Neuronal stem cell (in vitro differentiated cells): ENCODE measurements around the gene UTF1.

Source experiments
- DNase-seq: peaks from one replicate; pipeline ENCODE4 v3.0.0-alpha.2; 2013; ENCODE audit warnings: low spot score
- H2AFZ ChIP-seq: one replicate; pipeline ENCODE4 v1.6.1; 2013; ENCODE audit warnings: mild to moderate bottlenecking, low read length, inconsistent platforms
- H2AK5ac ChIP-seq: 2 replicates; pipeline ENCODE4 v1.6.1; 2013; ENCODE audit warnings: low read depth, mild to moderate bottlenecking, inconsistent platforms, low read length, moderate library complexity, mixed read lengths
- H2BK120ac ChIP-seq: 2 replicates; pipeline ENCODE4 v1.6.1; 2013; ENCODE audit warnings: low read depth, mild to moderate bottlenecking, inconsistent platforms, low read length, moderate library complexity, mixed read lengths
- H2BK12ac ChIP-seq: one replicate; pipeline ENCODE4 v1.6.1; 2013; ENCODE audit warnings: low read length, inconsistent platforms
- H2BK15ac ChIP-seq: 2 replicates; pipeline ENCODE4 v1.6.1; 2013; ENCODE audit warnings: mild to moderate bottlenecking, low read length, inconsistent platforms, mixed read lengths
- H2BK5ac ChIP-seq: one replicate; pipeline ENCODE4 v1.6.1; 2013; ENCODE audit warnings: inconsistent platforms, mild to moderate bottlenecking, low read length, moderate library complexity
- H3K14ac ChIP-seq: one replicate; pipeline ENCODE4 v1.6.1; 2013; ENCODE audit warnings: low read length, inconsistent platforms
- H3K18ac ChIP-seq: 2 replicates; pipeline ENCODE4 v1.6.1; 2013; ENCODE audit warnings: low read length, inconsistent platforms
- H3K23ac ChIP-seq: 2 replicates; pipeline ENCODE4 v1.6.1; 2013; ENCODE audit warnings: low read depth, mild to moderate bottlenecking, mixed read lengths, low read length, inconsistent platforms; ENCODE audit not compliant: poor library complexity
- H3K27ac ChIP-seq: replicated peaks from 3 replicates; pipeline ENCODE4 v1.5.1; 2013; ENCODE audit warnings: low read length, inconsistent platforms
- H3K27me3 ChIP-seq, 3 experiments: 2 replicates each; pipeline ENCODE4 v1.6.1; 2013; ENCODE audit warnings: low read length in 3 of 3, mild to moderate bottlenecking in 2 of 3, inconsistent platforms in 1 of 3, low read depth in 1 of 3, mixed read lengths in 1 of 3, moderate library complexity in 1 of 3; ENCODE audit not compliant: control insufficient read depth in 3 of 3, insufficient read depth in 3 of 3
- H3K36me3 ChIP-seq, 2 donors: replicated peaks in 1 of 2; 2 replicates each; pipeline ENCODE4 v1.6.1; 2013; ENCODE audit warnings: low read length in 2 of 2; ENCODE audit not compliant: control insufficient read depth in 2 of 2, insufficient read depth in 2 of 2
- H3K4ac ChIP-seq: 2 replicates; pipeline ENCODE4 v1.6.1; 2013; ENCODE audit warnings: inconsistent platforms, mild to moderate bottlenecking, low read length, moderate library complexity
- H3K4me1 ChIP-seq, 2 donors: 1 replicate in 1 of 2; 2 replicates in 1 of 2; pipeline ENCODE4 v1.6.1; 2013; ENCODE audit warnings: low read length in 2 of 2, low read depth in 1 of 2; ENCODE audit not compliant: control insufficient read depth in 2 of 2, insufficient read depth in 1 of 2
- H3K4me2 ChIP-seq: one replicate; pipeline ENCODE4 v1.6.1; 2013; ENCODE audit warnings: mild to moderate bottlenecking, low read length, inconsistent platforms; ENCODE audit not compliant: insufficient read depth, poor library complexity, severe bottlenecking
- H3K4me3 ChIP-seq, 2 donors: 2 replicates each; pipeline ENCODE4 v1.5.1; 2013; ENCODE audit warnings: low read length in 2 of 2, mild to moderate bottlenecking in 2 of 2, inconsistent platforms in 1 of 2, moderate library complexity in 1 of 2
- H3K79me1 ChIP-seq: one replicate; pipeline ENCODE4 v1.6.1; 2013; ENCODE audit warnings: low read depth, mild to moderate bottlenecking, inconsistent platforms, low read length, moderate library complexity
- H3K9ac ChIP-seq: one replicate; pipeline ENCODE4 v1.6.1; 2013; ENCODE audit warnings: mild to moderate bottlenecking, low read depth, low read length, inconsistent platforms; ENCODE audit not compliant: poor library complexity
- H3K9me3 ChIP-seq, 2 donors: replicated peaks in 1 of 2; 2 replicates each; pipeline versions ENCODE3 to v1.6.1; 2013; ENCODE audit warnings: low read length in 2 of 2, mild to moderate bottlenecking in 2 of 2, inconsistent platforms in 1 of 2, low read depth in 1 of 2, mixed read lengths in 1 of 2, moderate library complexity in 1 of 2; ENCODE audit not compliant: control insufficient read depth in 2 of 2, insufficient read depth in 1 of 2
- H4K8ac ChIP-seq: one replicate; pipeline ENCODE4 v1.6.1; 2013; ENCODE audit warnings: low read depth, mild to moderate bottlenecking, inconsistent platforms, low read length, moderate library complexity
- H4K91ac ChIP-seq: one replicate; pipeline ENCODE4 v1.6.1; 2013; ENCODE audit warnings: low read length, low read depth, mild to moderate bottlenecking, inconsistent platforms; ENCODE audit not compliant: poor library complexity
- WGBS, 2 donors: extraction: QIAGEN DNeasy Blood & Tissue Kit; methylation state at CpG; one replicate each; pipeline ENCODE4 v1.1.7; 2013; ENCODE audit warnings: missing lambda C conversion rate in 2 of 2, mixed read lengths in 1 of 2; ENCODE audit not compliant: insufficient read length in 2 of 2, insufficient replicate concordance in 1 of 2; ENCODE audit errors: extremely low coverage in 2 of 2; 5-methylcytosine and 5-hydroxymethylcytosine counted together

The UTF1 gene

GRCh38 chr10:133226251-133226808, 3.7 kb upstream of the UTF1 start:
- Histone ChIP-seq H2AFZ (no peak overlapping the region), H3K27ac (no peak overlapping the region), H3K36me3 (no peaks in the 10 kb centered on the region), H2BK15ac (no peak overlapping the region), H2BK120ac (no peak overlapping the region), H2BK5ac (peak overlapping the region; percentile 87), H3K4me1 (peaks cover 1 to 7% of the 10 kb centered on the region in 2 donors), H3K4ac (no peak overlapping the region), H3K14ac (no peak overlapping the region), H3K4me3 (no peak overlapping the region), H2BK12ac (no peak overlapping the region), H3K9me3 (peaks cover 0 to 3% of the 10 kb centered on the region in 2 donors), H3K4me2 (no peak overlapping the region), H4K91ac (no peak overlapping the region), H2AK5ac (no peak overlapping the region), H3K27me3 (peaks cover 13 to 41% (median 33%) of the 10 kb centered on the region in 3 experiments), H3K79me1 (no peaks in the 10 kb centered on the region), H3K18ac (peak overlapping the region; percentile 80), H3K9ac (no peak overlapping the region), H3K23ac (no peak overlapping the region), H4K8ac (no peak overlapping the region)
- no CpG with 5 or more reads among the region's 30 CpGs for WGBS, 2 donors
- no peak for DNase-seq

- peaks cover 1 to 7% of the 10 kb centered on the region in 2 donors for H3K4me1 ChIP-seq
- no peak overlapping the region for H4K91ac ChIP-seq
- no peak overlapping the region for H3K4ac ChIP-seq
- peaks cover 19 to 49% (median 42%) of the 10 kb centered on the region in 3 experiments for H3K27me3 ChIP-seq
- peaks cover 0 to 11% of the 10 kb centered on the region in 2 donors for H3K9me3 ChIP-seq
- H2BK120ac ChIP-seq: no peak overlapping the region
- no peak overlapping the region for H4K8ac ChIP-seq
- H2BK12ac ChIP-seq: no peak overlapping the region
- H2BK15ac ChIP-seq: no peak overlapping the region
- no peak overlapping the region for H3K4me3 ChIP-seq
- H2BK5ac ChIP-seq: no peak overlapping the region
- peak overlapping the region; percentile 38 for H3K14ac ChIP-seq
- no peaks in the 10 kb centered on the region for H3K79me1 ChIP-seq
- no peak overlapping the region for H3K23ac ChIP-seq
- no CpG with 5 or more reads among the region's 21 CpGs for WGBS, 2 donors
- H3K4me2 ChIP-seq: no peak overlapping the region
- no peak overlapping the region for H2AFZ ChIP-seq
- H3K27ac ChIP-seq: no peak overlapping the region
- no peak overlapping the region for H3K18ac ChIP-seq
- DNase-seq: no peak
- H3K36me3 ChIP-seq: no peaks in the 10 kb centered on the region
- H3K9ac ChIP-seq: no peak overlapping the region
- H2AK5ac ChIP-seq: no peak overlapping the region
Observed at GRCh38 chr10:133227256-133227655, 2.8 kb upstream of the UTF1 start.

- no CpG with 5 or more reads among the region's 58 CpGs for WGBS, 2 donors
- no peak overlapping the region for H3K4me3 ChIP-seq
- no peak overlapping the region for H4K91ac ChIP-seq
- no peak overlapping the region for H2BK15ac ChIP-seq
- H4K8ac ChIP-seq: no peak overlapping the region
- H3K79me1 ChIP-seq: no peaks in the 10 kb centered on the region
- H3K27ac ChIP-seq: no peak overlapping the region
- H3K36me3 ChIP-seq: no peaks in the 10 kb centered on the region
- no peak overlapping the region for H3K9ac ChIP-seq
- DNase-seq: no peak
- no peak overlapping the region for H3K14ac ChIP-seq
- no peak overlapping the region for H2BK12ac ChIP-seq
- H2BK5ac ChIP-seq: no peak overlapping the region
- H3K23ac ChIP-seq: no peak overlapping the region
- H3K4ac ChIP-seq: no peak overlapping the region
- H3K4me1 ChIP-seq: peaks cover 1 to 7% of the 10 kb centered on the region in 2 donors
- H2BK120ac ChIP-seq: no peak overlapping the region
- H3K9me3 ChIP-seq: peaks cover 0 to 11% of the 10 kb centered on the region in 2 donors
- peaks cover 19 to 70% (median 63%) of the 10 kb centered on the region in 3 experiments for H3K27me3 ChIP-seq
- peak overlapping the region; percentile 46 for H2AK5ac ChIP-seq
- H3K4me2 ChIP-seq: peak overlapping the region; percentile 91
- peak overlapping the region; percentile 64 for H3K18ac ChIP-seq
- H2AFZ ChIP-seq: peak overlapping the region; percentile 22
Observed at GRCh38 chr10:133229265-133230043, 563 bp upstream of the UTF1 start.
